ENCODE results near the gene TXNDC16. TPM values are rescaled to one million over a fixed set of nuclear protein-coding genes. Genes with fewer than 3 reads are reported as not detected.
"Not testable (repeated sequence)": the region's sequence is repeated elsewhere in the genome, so short reads cannot be mapped to it uniquely, and the experiment has no call there.

Gene TXNDC16
- total RNA-seq, 2 experiments from 2014 or later = 21.6 to 26.5 TPM

DNA sequence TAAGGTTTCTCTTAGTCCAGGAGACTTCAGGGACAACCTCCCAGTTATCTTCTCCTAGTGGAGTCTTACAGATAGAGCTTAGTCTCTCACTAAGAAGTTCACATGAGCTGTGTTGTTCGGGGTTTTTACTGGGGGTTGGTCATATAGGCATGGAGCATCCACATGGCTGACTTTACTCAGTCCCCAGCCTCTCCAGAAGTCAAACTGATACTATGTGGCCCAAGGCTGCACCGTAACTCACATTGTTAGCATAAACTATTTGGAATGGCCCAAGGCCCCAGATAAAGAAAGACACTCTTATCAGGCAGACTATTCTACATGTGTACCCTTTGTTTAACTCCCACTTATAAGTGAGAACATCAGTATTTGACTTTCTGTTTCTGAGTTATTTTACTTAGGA lies 23.6 kb upstream of the TXNDC16 start:
- BruUV-seq (replicated peaks) = no TSS peak
- Histone ChIP-seq H3K79me2 (ENCODE audit: insufficient read depth, low read depth, low read length) (no peaks in the 10 kb centered on the region), H3K4me3 (ENCODE audit: low read depth, low read length, poor library complexity, severe bottlenecking) (no peak overlapping the region), H4K20me1 (ENCODE audit: insufficient read depth, low read length) (no peaks in the 10 kb centered on the region), H3K36me3 (ENCODE audit: insufficient read depth, low read length) (no peaks in the 10 kb centered on the region), H3K27ac (ENCODE audit: low read depth, low read length, poor library complexity, severe bottlenecking) (no peak overlapping the region), H3K9me2 (ENCODE audit: insufficient read depth, low read length) (no peaks in the 10 kb centered on the region), H2AFZ (ENCODE audit: low read length) (no peak overlapping the region), H3K4me2 (ENCODE audit: low read length) (no peak overlapping the region), H3K4me1 (ENCODE audit: insufficient read depth, low read length, poor library complexity, severe bottlenecking) (no peaks in the 10 kb centered on the region), H3K9me3 (ENCODE audit: low read length) (no peaks in the 10 kb centered on the region)
- CTCF ChIA-PET (ENCODE audit: unreplicated experiment) = no interaction called here
- POLR2A ChIA-PET = interaction anchor here (1.0 to 2.0 kb wide), 2 partner anchors 14 to 51 kb away, joined by 4 to 9 read pairs; no protein-coding TSS in a partner anchor
- intact Hi-C loops (cut with micrococcal nuclease; ENCODE audit: unreplicated experiment) = no loop called here
- TF ChIP-seq EZH2phosphoT487 (IDR thresholded peaks at IDR 0.05; ENCODE audit: borderline replicate concordance, low read depth, low read length) = no peak
- TF ChIP-seq, protein P1, sequence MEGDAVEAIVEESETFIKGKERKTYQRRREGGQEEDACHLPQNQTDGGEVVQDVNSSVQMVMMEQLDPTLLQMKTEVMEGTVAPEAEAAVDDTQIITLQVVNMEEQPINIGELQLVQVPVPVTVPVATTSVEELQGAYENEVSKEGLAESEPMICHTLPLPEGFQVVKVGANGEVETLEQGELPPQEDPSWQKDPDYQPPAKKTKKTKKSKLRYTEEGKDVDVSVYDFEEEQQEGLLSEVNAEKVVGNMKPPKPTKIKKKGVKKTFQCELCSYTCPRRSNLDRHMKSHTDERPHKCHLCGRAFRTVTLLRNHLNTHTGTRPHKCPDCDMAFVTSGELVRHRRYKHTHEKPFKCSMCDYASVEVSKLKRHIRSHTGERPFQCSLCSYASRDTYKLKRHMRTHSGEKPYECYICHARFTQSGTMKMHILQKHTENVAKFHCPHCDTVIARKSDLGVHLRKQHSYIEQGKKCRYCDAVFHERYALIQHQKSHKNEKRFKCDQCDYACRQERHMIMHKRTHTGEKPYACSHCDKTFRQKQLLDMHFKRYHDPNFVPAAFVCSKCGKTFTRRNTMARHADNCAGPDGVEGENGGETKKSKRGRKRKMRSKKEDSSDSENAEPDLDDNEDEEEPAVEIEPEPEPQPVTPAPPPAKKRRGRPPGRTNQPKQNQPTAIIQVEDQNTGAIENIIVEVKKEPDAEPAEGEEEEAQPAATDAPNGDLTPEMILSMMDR (conservative IDR thresholded peaks at IDR 0.05; ENCODE audit: low read length) = no peak
- DNase-seq (ENCODE audit: low spot score) = no peak

DNA sequence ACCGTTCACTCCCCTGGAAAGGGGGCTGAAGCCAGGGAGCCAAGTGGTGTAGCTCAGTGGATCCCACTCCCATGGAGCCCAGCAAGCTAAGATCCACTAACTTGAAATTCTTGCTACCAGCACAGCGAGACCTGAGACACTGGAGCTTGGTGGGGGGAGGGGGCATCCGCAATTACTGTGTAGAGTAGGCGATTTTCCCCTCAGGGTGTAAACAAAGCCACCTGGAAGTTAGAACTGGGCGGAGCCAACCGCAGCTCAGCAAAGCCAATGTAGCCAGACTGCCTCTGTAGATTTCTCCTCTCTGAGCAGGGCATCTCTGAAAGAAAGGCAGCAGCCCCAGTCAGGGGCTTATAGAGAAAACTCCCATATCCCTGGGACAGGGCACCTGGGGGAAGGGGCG lies 16.1 kb upstream of the TXNDC16 start:
- H3K4me3 ChIP-seq (ENCODE audit: low read depth, low read length, poor library complexity, severe bottlenecking); H2AFZ ChIP-seq (ENCODE audit: low read length); H3K79me2 ChIP-seq (ENCODE audit: insufficient read depth, low read depth, low read length); DNase-seq (ENCODE audit: low spot score); H3K36me3 ChIP-seq (ENCODE audit: insufficient read depth, low read length); H3K27ac ChIP-seq (ENCODE audit: low read depth, low read length, poor library complexity, severe bottlenecking); H3K4me1 ChIP-seq (ENCODE audit: insufficient read depth, low read length, poor library complexity, severe bottlenecking); H3K4me2 ChIP-seq (ENCODE audit: low read length); CTCF ChIA-PET (ENCODE audit: unreplicated experiment); BruUV-seq (replicated peaks); H4K20me1 ChIP-seq (ENCODE audit: insufficient read depth, low read length); H3K9me2 ChIP-seq (ENCODE audit: insufficient read depth, low read length); POLR2A ChIA-PET; H3K9me3 ChIP-seq (ENCODE audit: low read length); intact Hi-C loops (cut with micrococcal nuclease; ENCODE audit: unreplicated experiment): not testable (repeated sequence)

DNA sequence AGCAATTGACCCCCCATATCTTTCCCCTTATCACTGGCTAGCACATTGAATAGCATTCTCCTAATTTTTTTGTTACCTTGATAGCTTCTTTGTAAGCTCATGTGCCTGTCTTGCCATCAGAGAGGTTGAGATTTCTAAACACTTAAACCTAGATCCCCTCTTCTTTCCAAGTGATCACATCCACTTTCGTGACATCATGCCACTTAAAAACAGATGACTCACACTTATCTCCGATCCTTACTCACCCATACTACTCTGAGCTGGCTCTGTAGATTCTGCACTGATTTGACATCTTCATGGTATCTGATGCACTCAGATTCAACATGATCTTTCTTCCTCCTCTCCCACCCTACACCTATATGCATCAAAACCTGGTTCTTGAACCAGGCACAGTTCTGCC lies 10.8 kb upstream of the TXNDC16 start:
- Histone ChIP-seq H3K27ac (ENCODE audit: low read depth, low read length, poor library complexity, severe bottlenecking) (no peak overlapping the region), H4K20me1 (ENCODE audit: insufficient read depth, low read length) (no peaks in the 10 kb centered on the region), H3K9me3 (ENCODE audit: low read length) (no peaks in the 10 kb centered on the region), H3K9me2 (ENCODE audit: insufficient read depth, low read length) (no peaks in the 10 kb centered on the region), H3K4me3 (ENCODE audit: low read depth, low read length, poor library complexity, severe bottlenecking) (no peak overlapping the region), H3K4me1 (ENCODE audit: insufficient read depth, low read length, poor library complexity, severe bottlenecking) (no peaks in the 10 kb centered on the region), H3K4me2 (ENCODE audit: low read length) (no peak overlapping the region), H3K79me2 (ENCODE audit: insufficient read depth, low read depth, low read length) (no peaks in the 10 kb centered on the region), H3K36me3 (ENCODE audit: insufficient read depth, low read length) (no peaks in the 10 kb centered on the region), H2AFZ (ENCODE audit: low read length) (no peak overlapping the region)
- POLR2A ChIA-PET = interaction anchor here (0.5 to 3.1 kb wide), 4 partner anchors 8 to 222 kb away, joined by 3 to 17 read pairs (median 8); partner anchors contain the start of genes GPR137C and TXNDC16
- no peak for TF ChIP-seq EZH2phosphoT487 (IDR thresholded peaks at IDR 0.05; ENCODE audit: borderline replicate concordance, low read depth, low read length)
- TF ChIP-seq, protein P1 (conservative IDR thresholded peaks at IDR 0.05; ENCODE audit: low read length) = no peak
- DNase-seq (ENCODE audit: low spot score) = no peak
- intact Hi-C loops (cut with micrococcal nuclease; ENCODE audit: unreplicated experiment) = no loop called here
- CTCF ChIA-PET (ENCODE audit: unreplicated experiment) = no interaction called here
- BruUV-seq (replicated peaks) = no TSS peak

Measured in OCI-LY7 (cell line).